WI38 (cell line): ENCODE measurements around the gene ZEB1.
A peak's percentile ranks its signal among the peaks of the same experiment; 100 is the strongest.

Experiments used
- H3K4me3 ChIP-seq: 2 replicates; pipeline ENCODE4 v1.5.1; 2011; ENCODE audit warnings: low read depth, mild to moderate bottlenecking, control low read depth, low read length
- CTCF ChIP-seq: IDR thresholded peaks from 2 replicates; pipeline ENCODE4 v1.5.1; 2012; ENCODE audit warnings: low read depth, mild to moderate bottlenecking, control low read depth, low read length

Gene ZEB1

DNA sequence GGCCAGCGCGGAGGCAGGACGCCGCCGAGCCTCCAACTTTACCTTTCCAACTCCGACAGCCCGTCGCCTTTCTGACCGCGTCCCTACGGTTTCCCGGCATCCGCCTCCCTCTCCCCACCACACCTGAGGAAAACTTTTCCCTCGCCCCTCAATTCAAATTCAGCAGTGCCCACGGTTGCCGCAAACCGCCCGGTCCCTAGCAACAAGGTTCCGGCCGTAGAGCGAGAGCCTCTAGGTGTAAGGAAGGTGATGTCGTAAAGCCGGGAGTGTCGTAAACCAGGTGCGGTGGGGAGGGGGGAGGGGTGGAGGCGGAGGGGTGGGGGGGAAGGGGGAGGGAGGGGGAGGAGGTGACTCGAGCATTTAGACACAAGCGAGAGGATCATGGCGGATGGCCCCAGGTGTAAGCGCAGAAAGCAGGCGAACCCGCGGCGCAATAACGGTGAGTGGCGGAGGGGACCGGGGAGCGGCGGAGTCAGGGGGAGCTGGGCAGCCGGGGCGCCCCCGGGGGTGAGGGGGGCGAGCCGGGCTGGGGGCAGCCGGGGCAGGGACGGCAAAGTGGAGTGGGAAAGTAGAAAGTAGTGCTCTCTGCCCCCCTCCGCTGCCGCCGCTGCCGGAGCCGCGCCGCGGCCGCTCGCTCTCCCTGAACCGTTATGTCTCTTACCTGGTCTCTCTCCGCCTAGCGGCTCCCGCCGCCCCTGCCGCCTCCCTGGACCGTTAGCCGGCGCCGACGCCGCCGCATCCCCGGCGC is at the start of gene ZEB1:
ZEB1 (plus strand) TSS at position 363 of the 748 bp plus-strand sequence; CDS start at position 382, 19 bp downstream.
- TF ChIP-seq CTCF = peak; percentile 47
- peak within 1 kb of the TSS; percentile 87 for H3K4me3 ChIP-seq

GRCh38 chr10:31270954-31271353 is 48.1 kb upstream of the ZEB1 start:
- no peak for TF ChIP-seq CTCF
- no peak overlapping the region for H3K4me3 ChIP-seq

DNA sequence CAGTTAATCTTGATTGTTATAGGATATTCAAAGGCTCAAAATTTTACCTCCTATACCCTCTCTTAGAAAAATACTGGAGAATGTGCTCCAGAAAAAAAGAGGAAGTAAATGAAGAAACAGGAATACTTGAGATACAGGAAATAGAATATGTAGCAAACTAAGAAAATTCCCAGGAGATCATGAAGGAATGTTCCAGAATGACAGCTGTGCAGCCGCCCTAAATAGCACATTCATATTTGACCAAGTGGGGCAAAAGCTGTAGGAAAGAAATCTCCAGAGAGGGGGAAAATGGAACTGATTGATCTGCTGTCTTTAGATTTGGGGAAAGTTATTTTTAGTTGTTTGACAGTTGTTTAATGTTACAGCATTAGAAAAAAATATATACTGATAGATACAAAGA is 46.2 kb upstream of the ZEB1 start:
- H3K4me3 ChIP-seq = no peak overlapping the region
- no peak for TF ChIP-seq CTCF

GRCh38 chr10:31273789-31274188 is 45.2 kb upstream of the ZEB1 start:
- no peak overlapping the region for H3K4me3 ChIP-seq
- no peak for TF ChIP-seq CTCF

DNA sequence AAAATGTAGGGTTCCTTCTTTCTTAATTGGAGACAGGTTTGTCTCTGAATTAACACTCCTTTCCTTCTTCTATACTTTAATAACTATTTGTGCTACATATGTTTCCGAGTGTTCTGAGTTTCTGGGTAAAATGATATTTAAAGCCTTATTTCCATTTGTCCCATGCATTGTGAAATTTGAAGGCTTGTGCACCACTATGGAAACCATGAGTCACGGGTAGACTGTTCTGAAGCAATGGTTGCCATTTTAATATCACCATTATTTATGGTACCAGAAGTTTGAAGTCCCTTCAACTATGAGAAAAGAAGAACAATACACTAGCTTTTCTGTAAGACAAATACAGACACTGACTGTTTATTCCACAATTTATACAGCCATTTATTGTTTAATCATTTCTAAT is 44.7 kb upstream of the ZEB1 start:
- TF ChIP-seq CTCF = no peak
- H3K4me3 ChIP-seq = no peak overlapping the region

GRCh38 chr10:31278279-31278941 is 40.6 kb upstream of the ZEB1 start:
- no peak for TF ChIP-seq CTCF
- H3K4me3 ChIP-seq = no peak overlapping the region

- H3K4me3 ChIP-seq = no peak overlapping the region
- no peak for TF ChIP-seq CTCF
Measured at GRCh38 chr10:31280972-31281371, 38.0 kb upstream of the ZEB1 start.
